ENCODE measurements around the gene ALKBH4. TPM values are rescaled to one million over a fixed set of nuclear protein-coding genes. Genes with fewer than 3 reads are reported as not detected.

Gene ALKBH4
- total and polyA plus RNA-seq, 2 donors from 2014 or later: 14.0 to 15.4 TPM

DNA sequence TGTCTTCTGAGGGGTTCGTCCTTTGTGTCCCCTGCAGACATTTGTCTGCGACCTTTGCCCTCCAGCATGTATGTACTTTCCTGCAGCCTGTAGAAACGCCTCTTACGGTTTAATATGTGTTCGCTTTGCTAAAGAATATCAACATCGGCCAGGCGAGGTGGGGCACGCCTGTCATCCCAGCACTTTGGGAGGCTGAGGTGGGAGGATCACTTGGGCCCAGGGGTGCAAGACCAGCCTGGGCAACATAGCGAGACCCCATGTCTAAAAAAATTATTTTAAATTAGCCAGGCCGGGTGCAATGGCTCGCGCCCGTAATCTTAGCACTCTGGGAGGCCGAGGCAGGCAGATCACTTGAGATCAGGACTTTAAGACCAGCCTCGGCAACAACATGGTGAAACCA, 15.5 kb downstream of the ALKBH4 start:
- Histone ChIP-seq H3K36me3 (ENCODE audit: control insufficient read depth in 2 of 3, insufficient read depth in 3 of 3, low read length in 3 of 3) (peaks cover 0 to 11% (median 0%) of the 10 kb centered on the region in 3 donors), H3K4me3 (ENCODE audit: low read length in 3 of 3) (no peak overlapping the region), H3K4me1 (ENCODE audit: control insufficient read depth in 2 of 3, insufficient read depth in 2 of 3, low read depth in 1 of 3, low read length in 3 of 3) (peaks cover 0 to 2% (median 0%) of the 10 kb centered on the region in 3 donors), H3K9me3 (ENCODE audit: control insufficient read depth in 2 of 3, insufficient read depth in 1 of 3, low read length in 3 of 3) (no peaks in the 10 kb centered on the region), H3K9ac (ENCODE audit: low read length in 3 of 3) (no peak overlapping the region), H3K27ac (ENCODE audit: low read depth in 2 of 2, low read length in 2 of 2) (no peak overlapping the region), H3K27me3 (ENCODE audit: control insufficient read depth, insufficient read depth, low read length) (no peaks in the 10 kb centered on the region)
- intact Hi-C loops (cut with DNase I): no loop called here
- FAIRE-seq (no peak), DNase-seq (no peak)
- TF ChIP-seq, protein P1, sequence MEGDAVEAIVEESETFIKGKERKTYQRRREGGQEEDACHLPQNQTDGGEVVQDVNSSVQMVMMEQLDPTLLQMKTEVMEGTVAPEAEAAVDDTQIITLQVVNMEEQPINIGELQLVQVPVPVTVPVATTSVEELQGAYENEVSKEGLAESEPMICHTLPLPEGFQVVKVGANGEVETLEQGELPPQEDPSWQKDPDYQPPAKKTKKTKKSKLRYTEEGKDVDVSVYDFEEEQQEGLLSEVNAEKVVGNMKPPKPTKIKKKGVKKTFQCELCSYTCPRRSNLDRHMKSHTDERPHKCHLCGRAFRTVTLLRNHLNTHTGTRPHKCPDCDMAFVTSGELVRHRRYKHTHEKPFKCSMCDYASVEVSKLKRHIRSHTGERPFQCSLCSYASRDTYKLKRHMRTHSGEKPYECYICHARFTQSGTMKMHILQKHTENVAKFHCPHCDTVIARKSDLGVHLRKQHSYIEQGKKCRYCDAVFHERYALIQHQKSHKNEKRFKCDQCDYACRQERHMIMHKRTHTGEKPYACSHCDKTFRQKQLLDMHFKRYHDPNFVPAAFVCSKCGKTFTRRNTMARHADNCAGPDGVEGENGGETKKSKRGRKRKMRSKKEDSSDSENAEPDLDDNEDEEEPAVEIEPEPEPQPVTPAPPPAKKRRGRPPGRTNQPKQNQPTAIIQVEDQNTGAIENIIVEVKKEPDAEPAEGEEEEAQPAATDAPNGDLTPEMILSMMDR (IDR thresholded peaks at IDR 0.05; ENCODE audit: borderline replicate concordance, extremely low read depth, insufficient read depth): no peak

GRCh38 chr7:102447311-102447710, 17.4 kb downstream of the ALKBH4 start:
- Histone ChIP-seq H3K36me3 (ENCODE audit: control insufficient read depth in 2 of 3, insufficient read depth in 3 of 3, low read length in 3 of 3) (peaks cover 0 to 11% (median 0%) of the 10 kb centered on the region in 3 donors), H3K4me3 (ENCODE audit: low read length in 3 of 3) (no peak overlapping the region)
- TF ChIP-seq, protein P1 (IDR thresholded peaks at IDR 0.05; ENCODE audit: borderline replicate concordance, extremely low read depth, insufficient read depth): no peak

DNA sequence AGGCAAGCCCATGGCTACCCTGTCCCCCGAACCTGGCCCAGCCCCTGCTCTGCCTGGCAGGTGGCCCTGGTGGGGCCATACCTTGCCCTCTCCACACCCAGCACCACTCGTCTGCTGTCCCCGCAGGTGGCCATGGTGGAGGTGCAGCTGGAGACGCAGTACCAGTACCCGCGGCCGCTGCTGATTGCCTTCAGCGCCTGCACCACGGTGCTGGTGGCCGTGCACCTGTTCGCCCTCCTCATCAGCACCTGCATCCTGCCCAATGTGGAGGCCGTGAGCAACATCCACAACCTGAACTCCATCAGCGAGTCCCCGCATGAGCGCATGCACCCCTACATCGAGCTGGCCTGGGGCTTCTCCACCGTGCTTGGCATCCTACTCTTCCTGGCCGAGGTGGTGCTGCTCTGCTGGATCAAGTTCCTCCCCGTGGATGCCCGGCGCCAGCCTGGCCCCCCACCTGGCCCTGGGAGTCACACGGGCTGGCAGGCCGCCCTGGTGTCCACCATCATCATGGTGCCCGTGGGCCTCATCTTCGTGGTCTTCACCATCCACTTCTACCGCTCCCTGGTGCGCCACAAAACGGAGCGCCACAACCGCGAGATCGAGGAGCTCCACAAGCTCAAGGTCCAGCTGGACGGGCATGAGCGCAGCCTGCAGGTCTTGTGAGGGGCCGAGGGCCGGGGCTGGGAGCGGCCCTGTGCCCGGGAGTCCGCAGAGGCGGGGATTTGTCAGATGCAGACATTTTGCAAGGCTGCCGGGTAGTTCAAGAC, 18.1 kb downstream of the ALKBH4 start:
- no peak for FAIRE-seq

More at GRCh38 chr7:102447311-102447710, 17.4 kb downstream of the ALKBH4 start:
- no peak for FAIRE-seq
- Histone ChIP-seq H3K27me3 (ENCODE audit: control insufficient read depth, insufficient read depth, low read length) (no peaks in the 10 kb centered on the region), H3K9me3 (ENCODE audit: control insufficient read depth in 2 of 3, insufficient read depth in 1 of 3, low read length in 3 of 3) (no peaks in the 10 kb centered on the region), H3K27ac (ENCODE audit: low read depth in 2 of 2, low read length in 2 of 2) (no peak overlapping the region), H3K9ac (ENCODE audit: low read length in 3 of 3) (no peak overlapping the region), H3K4me1 (ENCODE audit: control insufficient read depth in 2 of 3, insufficient read depth in 2 of 3, low read depth in 1 of 3, low read length in 3 of 3) (peaks cover 0 to 2% (median 0%) of the 10 kb centered on the region in 3 donors)
- DNase-seq: no peak
- intact Hi-C loops (cut with DNase I): no loop called here

More for the DNA sequence above, 18.1 kb downstream of the ALKBH4 start:
- Histone ChIP-seq H3K36me3 (ENCODE audit: control insufficient read depth in 2 of 3, insufficient read depth in 3 of 3, low read length in 3 of 3) (peaks cover 0 to 11% (median 0%) of the 10 kb centered on the region in 3 donors), H3K9ac (ENCODE audit: low read length in 3 of 3) (no peak overlapping the region), H3K27me3 (ENCODE audit: control insufficient read depth, insufficient read depth, low read length) (no peaks in the 10 kb centered on the region), H3K27ac (ENCODE audit: low read depth in 2 of 2, low read length in 2 of 2) (no peak overlapping the region), H3K9me3 (ENCODE audit: control insufficient read depth in 2 of 3, insufficient read depth in 1 of 3, low read length in 3 of 3) (no peaks in the 10 kb centered on the region), H3K4me3 (ENCODE audit: low read length in 3 of 3) (no peak overlapping the region), H3K4me1 (ENCODE audit: control insufficient read depth in 2 of 3, insufficient read depth in 2 of 3, low read depth in 1 of 3, low read length in 3 of 3) (peaks cover 0 to 2% (median 0%) of the 10 kb centered on the region in 3 donors)
- TF ChIP-seq, protein P1 (IDR thresholded peaks at IDR 0.05; ENCODE audit: borderline replicate concordance, extremely low read depth, insufficient read depth): no peak
- intact Hi-C loops (cut with DNase I): no loop called here
- no peak for DNase-seq

Data from kidney (tissue), 14 donors.